Stimulated activated naive CD4-positive, alpha-beta T cell treated with Interleukin-2 at 50 U/mL for 16 hours (primary cell): ENCODE results near the gene TRIP10.
"Not testable (repeated sequence)": the region's sequence is repeated elsewhere in the genome, so short reads cannot be mapped to it uniquely, and the experiment has no call there.

Experiments
- DNase-seq: peaks from one replicate; lab custom pipeline; 2025; lab: John Stamatoyannopoulos, UW

Gene TRIP10, protein sequence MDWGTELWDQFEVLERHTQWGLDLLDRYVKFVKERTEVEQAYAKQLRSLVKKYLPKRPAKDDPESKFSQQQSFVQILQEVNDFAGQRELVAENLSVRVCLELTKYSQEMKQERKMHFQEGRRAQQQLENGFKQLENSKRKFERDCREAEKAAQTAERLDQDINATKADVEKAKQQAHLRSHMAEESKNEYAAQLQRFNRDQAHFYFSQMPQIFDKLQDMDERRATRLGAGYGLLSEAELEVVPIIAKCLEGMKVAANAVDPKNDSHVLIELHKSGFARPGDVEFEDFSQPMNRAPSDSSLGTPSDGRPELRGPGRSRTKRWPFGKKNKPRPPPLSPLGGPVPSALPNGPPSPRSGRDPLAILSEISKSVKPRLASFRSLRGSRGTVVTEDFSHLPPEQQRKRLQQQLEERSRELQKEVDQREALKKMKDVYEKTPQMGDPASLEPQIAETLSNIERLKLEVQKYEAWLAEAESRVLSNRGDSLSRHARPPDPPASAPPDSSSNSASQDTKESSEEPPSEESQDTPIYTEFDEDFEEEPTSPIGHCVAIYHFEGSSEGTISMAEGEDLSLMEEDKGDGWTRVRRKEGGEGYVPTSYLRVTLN

GRCh38 chr19:6739390-6739882 lies at the start of gene TRIP10:
Gene TRIP10 (plus strand): TSS chr19:6739680. CDS start chr19:6739762, 82 bp downstream.
- DNase-seq: peak; percentile 73

- DNase-seq: no peak
Measured at GRCh38 chr19:6690160-6690885, 49.2 kb upstream of the TRIP10 start.

DNA sequence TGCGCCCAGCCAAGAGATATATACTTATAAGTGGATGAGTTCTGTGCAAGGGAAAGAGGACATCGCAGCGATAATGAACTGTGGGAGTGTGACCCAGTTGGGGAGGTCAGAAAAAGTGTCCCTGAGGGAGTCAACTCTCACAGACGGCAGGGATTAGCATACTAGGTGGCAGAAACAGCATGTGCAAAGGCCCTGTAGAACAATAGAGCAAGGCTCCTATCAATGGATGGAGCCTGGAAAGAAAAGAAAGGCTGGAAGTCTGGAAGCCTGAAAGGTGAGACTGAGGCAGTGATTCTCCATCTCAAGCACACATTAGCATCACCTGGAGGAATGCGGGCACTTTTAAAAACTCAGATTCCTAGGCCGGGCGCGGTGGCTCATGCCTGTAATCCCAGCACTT lies 48.1 kb upstream of the TRIP10 start:
- no peak for DNase-seq

GRCh38 chr19:6692027-6692426 lies 47.5 kb upstream of the TRIP10 start:
- no peak for DNase-seq

DNA sequence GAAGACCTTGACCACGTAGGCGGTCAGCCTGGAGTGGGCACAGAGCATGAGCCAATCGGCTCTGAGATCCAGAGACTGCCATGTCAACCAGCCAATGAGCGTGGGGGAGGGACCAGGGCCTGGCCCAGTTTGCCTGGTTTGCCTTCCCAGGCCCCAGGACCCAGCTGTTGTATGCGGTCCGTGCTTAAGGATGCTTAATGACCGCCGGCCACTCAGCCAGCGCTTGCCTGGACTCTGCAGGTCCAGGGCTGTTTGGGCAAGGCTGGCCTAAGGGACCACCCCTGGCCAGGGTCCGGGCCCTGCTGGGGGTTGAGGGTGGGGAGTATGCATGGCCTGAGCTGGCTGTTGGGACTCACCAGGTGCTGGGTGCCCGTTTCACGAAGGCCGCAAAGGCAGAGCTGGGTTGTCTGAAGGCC lies 46.4 kb upstream of the TRIP10 start:
- DNase-seq: no peak

- no peak for DNase-seq
Measured at GRCh38 chr19:6693681-6694080, 45.8 kb upstream of the TRIP10 start.

DNA sequence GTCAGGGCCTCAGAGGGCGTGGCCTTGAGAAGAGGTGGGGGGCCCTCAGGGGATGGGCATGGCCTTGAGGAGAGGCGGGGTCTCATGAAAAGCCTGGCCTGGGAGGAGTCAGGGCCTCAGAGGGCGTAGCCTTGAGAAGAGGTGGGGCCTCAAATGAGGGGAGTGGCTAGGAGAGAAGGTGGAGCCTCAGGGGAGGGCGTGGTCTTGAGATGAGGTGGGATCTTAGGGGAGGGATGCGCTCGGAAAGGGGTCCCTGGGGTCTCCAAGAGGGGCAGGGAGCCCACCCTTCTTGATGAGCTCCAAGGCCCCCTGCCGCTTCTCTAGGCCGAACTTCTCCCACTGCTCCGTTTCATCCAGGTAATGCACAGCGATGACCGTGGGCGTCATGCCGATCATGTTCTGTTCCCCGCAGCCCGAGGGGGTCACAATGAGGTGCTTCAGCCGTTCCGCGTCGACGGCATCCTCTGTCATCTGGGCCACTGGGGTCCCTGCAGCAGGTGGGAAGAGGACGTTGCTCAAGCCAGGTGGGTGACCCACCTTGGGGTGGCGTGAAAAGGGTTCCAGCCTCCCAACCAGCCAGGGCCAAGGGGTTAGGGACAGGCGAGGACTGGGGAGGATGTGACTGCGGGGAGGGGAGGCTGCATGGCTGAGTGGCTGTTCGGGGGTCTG lies 45.2 kb upstream of the TRIP10 start:
- no peak for DNase-seq

DNA sequence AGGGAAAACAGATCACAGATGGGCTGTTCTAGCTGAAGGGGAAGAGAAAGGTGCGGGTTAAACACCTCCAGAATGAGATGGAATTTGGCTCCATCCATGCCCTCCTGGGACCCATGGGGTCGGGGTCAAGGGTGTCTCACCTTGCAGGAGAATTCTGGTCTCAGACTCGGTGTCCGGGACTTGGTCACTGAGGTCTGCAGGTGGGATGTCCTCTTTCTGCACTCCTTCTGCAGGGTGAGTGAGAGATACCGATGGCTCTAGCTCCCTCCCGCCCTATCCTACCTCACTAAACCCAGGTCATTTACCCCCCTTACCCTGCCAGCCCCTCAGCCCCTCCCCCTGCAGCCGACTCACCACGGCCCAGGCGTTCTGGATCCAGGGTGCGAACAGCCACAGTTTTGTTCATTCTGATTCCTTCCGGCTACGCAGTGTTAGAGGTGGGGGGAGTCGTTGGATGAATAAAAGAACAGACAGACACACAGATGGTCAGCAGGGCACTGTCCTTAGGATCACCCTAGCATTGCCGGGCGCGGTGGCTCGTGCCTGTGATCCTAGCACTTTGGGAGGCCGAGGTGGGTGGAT lies 43.1 kb upstream of the TRIP10 start:
- DNase-seq: no peak

DNA sequence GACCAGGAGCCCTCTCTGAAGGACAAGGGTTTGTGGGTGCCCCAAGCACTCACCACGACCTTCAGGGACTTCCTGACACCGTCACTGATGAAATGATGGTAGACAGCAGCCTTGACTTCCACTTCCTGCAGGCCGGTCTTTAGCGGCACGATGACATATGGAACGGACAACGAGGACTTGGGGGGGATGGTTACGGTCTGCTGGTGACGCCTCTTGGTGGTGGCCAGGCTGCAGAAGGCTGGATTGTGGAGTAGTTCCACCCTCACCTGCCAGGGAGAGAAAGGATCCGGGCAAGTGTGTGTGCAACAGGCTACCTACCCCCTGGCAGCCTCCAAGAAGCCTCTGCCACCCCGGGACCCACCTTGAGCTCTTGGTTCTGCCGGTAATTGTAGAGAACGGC lies 42.2 kb upstream of the TRIP10 start:
- no peak for DNase-seq

- no peak for DNase-seq
Measured at GRCh38 chr19:6699935-6700334, 39.5 kb upstream of the TRIP10 start.

GRCh38 chr19:6700586-6701316 lies 38.7 kb upstream of the TRIP10 start:
- DNase-seq: no peak

DNA sequence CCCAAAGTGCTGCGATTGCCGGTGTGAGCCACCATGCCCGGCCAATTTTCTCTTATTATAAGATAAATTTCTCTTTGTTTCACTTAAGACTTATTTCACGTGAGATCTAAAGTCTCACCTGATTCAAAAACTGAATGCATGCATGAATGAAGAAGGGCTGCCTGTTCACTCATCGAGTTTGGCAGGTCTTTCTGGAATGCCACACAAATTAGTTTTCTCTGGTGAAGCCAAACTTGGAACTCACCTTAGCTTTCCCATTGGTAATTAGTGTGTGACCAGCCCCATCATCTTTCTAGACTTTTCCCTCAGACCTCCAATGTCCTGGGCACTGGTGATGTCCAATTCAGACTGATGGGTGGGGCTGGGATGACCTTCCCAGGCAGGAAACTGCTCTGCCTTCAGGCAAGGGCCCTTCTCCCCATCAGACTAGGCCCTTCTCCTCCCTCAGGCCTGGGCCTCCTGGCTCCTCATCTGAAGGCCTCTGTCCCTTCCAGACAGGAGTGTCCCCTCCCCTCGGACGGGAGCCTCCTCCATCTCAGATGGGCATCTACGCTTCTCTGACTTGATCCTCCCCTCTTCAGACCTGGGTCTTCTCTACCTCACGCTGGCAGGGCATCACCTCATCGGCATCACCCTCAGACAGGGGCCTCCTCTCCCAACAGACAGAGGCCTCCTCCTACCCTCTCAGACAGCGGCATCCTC lies 33.4 kb upstream of the TRIP10 start:
- DNase-seq: no peak

GRCh38 chr19:6706633-6706958 lies 32.9 kb upstream of the TRIP10 start:
- DNase-seq: no peak

GRCh38 chr19:6707011-6707657 lies 32.3 kb upstream of the TRIP10 start:
- no peak for DNase-seq

DNA sequence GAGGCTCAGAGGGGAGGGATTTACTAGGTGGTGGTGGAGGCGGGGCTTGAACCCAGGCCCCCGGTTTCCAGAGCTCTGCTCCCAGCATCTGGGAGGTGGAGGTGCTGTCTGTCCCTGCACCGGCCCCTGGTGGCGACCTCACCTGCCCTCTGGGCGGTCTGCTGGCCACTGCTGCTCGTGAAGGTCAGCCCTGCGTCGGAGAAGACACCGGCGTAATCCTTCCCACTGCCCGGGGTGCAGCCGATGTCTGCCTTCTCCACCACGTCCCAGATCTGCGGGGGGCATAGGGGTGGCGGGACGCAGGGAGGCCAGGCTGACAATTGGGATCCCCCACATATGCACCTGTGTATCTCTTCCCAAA lies 31.8 kb upstream of the TRIP10 start:
- no peak for DNase-seq

DNA sequence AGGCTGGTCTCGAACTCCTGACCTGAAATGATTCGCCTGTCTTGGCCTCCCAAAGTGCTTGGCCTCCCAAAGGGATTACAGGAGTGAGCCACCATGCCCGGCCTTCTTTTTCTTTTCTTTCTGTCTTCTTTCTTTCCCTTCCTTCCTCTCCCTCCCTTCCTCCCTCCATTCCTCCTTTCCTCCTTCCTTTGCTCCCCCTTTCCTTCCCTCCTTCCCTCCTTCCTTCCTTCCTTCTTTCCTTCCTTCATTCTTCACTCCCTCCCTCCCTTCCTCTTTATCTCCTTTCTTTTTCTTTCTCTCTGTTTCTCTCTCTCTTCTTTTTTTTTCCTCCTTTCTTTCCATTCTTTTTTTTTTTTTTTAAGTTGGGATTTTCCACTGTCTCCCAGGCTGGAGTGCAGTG lies 31.1 kb upstream of the TRIP10 start:
- DNase-seq: no peak

- not testable (repeated sequence) for DNase-seq
Measured at GRCh38 chr19:6708913-6709312, 30.6 kb upstream of the TRIP10 start.

DNA sequence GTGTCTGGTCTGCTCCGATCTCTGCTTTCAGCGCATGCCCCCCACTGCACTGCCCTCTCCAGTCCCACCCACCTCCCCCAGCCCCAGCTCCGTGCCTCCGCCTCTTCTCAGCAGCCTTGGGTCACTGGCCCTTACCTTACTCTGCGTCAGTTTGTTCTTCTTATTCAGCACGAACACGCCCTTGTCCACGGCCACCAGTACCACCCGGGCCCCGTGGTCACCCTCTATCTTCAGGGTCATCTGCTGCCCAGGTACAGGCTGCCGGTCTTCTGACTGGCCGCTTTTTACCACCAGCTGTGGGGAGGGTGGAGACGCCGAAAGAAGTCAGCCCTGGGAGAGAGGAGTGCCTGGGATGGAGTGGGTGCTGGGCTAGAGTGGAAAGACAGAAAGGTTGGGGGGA lies 29.9 kb upstream of the TRIP10 start:
- DNase-seq: no peak

- no peak for DNase-seq
Measured at GRCh38 chr19:6710273-6711077, 29.0 kb upstream of the TRIP10 start.

GRCh38 chr19:6711078-6711361 lies 28.5 kb upstream of the TRIP10 start:
- DNase-seq: no peak
